Thoracic aorta (tissue), 2 donors: ENCODE results near the gene CTIF. TPM values are rescaled to one million over a fixed set of nuclear protein-coding genes. Genes with fewer than 3 reads are reported as not detected.

Experiments used
- ATAC-seq: fragments of 150-250 bp; one replicate; pipeline ENCODE4 v1.8.0; 2017; ENCODE audit warnings: low read depth; ENCODE audit not compliant: insufficient number of reproducible peaks, low FRiP score
- DNase-seq: peaks from one replicate; pipeline ENCODE4 v3.0.0-alpha.2; 2020; ENCODE audit warnings: low spot score
- H3K27ac ChIP-seq, 2 donors: fragments of 200-600 bp; sonication (generic); 1 replicate in 1 of 2; 2 replicates in 1 of 2; pipeline ENCODE4 v1.5.1; 2016; ENCODE audit warnings: mild to moderate bottlenecking in 2 of 2, moderate library complexity in 2 of 2
- H3K27me3 ChIP-seq: fragments of 200-600 bp; sonication (generic); replicated peaks from 2 replicates; pipeline ENCODE4 v1.6.0; 2016; ENCODE audit warnings: mild to moderate bottlenecking; ENCODE audit not compliant: insufficient read depth
- H3K36me3 ChIP-seq: fragments of 200-600 bp; sonication (generic); one replicate; pipeline ENCODE4 v1.5.1; 2016
- H3K4me1 ChIP-seq, 2 donors: fragments of 200-600 bp; sonication (generic); 1 replicate in 1 of 2; 2 replicates in 1 of 2; pipeline versions ENCODE4 v1.5.1 to v1.6.0; 2016; ENCODE audit warnings: low read depth in 2 of 2, mild to moderate bottlenecking in 1 of 2; ENCODE audit not compliant: control insufficient read depth in 1 of 2
- H3K4me3 ChIP-seq: fragments of 200-600 bp; sonication (generic); 2 replicates; pipeline ENCODE4 v1.5.1; 2016; ENCODE audit warnings: mild to moderate bottlenecking
- H3K9me3 ChIP-seq: fragments of 200-600 bp; sonication (generic); 2 replicates; pipeline ENCODE4 v1.5.1; 2016
- total RNA-seq, 2 donors: library from RNA; depleted of rRNA; stranded (reverse); fragments of >200 nt; gene quantifications; one replicate each; pipeline versions ENCODE4 v1.1.0 to v1.2.3, GENCODE V29; 2016
- TF ChIP-seq, protein P1 (sequence below): fragments of 200-600 bp; sonication (generic); IDR thresholded peaks from one replicate; pipeline ENCODE4 v1.5.1; 2019; ENCODE audit warnings: antibody characterized with exemption

Gene CTIF
- total RNA-seq, 2 donors from 2014 or later, result 63.3 to 125 TPM

DNA sequence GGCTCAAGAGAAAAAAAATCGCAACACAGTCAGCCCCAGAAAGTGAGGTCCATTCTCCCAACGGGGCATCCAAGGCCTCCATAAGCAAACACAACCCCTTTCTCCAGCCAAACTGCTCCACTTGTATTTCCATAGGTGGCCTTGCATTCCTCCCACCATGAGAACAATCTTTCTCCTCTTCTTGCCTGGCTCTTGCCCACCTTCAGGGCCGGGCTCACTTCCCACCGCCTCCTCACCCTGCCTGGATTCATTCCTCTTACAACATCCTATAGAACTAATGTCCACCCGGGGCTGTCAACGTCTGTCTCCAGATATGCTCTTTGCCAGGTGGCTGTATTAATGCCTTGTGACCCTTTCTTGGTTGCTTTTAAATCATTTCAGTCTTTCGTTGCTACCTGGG is 287.4 kb downstream of the CTIF start:
- ATAC-seq (no peak), DNase-seq (no peak)
- H3K9me3 ChIP-seq, result no peaks in the 10 kb centered on the region
- H3K4me3 ChIP-seq, result no peak overlapping the region
- TF ChIP-seq, protein P1, sequence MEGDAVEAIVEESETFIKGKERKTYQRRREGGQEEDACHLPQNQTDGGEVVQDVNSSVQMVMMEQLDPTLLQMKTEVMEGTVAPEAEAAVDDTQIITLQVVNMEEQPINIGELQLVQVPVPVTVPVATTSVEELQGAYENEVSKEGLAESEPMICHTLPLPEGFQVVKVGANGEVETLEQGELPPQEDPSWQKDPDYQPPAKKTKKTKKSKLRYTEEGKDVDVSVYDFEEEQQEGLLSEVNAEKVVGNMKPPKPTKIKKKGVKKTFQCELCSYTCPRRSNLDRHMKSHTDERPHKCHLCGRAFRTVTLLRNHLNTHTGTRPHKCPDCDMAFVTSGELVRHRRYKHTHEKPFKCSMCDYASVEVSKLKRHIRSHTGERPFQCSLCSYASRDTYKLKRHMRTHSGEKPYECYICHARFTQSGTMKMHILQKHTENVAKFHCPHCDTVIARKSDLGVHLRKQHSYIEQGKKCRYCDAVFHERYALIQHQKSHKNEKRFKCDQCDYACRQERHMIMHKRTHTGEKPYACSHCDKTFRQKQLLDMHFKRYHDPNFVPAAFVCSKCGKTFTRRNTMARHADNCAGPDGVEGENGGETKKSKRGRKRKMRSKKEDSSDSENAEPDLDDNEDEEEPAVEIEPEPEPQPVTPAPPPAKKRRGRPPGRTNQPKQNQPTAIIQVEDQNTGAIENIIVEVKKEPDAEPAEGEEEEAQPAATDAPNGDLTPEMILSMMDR, result no peak
- H3K36me3 ChIP-seq, result no peaks in the 10 kb centered on the region
- H3K27ac ChIP-seq, result peak overlapping the region; percentile 35 to 83
- peaks cover 49 to 77% of the 10 kb centered on the region in 2 donors for H3K4me1 ChIP-seq
- H3K27me3 ChIP-seq, result no peaks in the 10 kb centered on the region

DNA sequence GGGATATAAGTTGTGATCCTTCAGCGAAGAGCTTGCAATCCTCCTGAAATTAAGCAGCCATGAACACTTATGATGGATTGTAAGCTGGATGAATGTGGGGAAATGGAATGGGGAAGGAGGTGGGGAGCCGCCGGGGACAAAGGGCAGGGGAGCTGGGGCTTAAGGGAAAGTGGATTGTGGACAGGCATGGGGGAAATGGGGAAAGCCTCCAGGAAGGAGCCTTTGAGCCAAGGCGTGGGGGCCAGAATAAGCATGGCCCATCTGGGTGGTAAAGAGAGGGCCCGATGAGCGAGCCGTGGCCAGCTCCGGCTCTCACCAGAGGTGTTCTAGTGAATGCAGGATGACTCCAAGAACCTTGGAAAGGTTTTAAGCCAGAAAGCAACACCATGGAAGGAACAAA is 288.0 kb downstream of the CTIF start:
- peaks cover 50 to 74% of the 10 kb centered on the region in 2 donors for H3K4me1 ChIP-seq
- H3K27me3 ChIP-seq, result no peaks in the 10 kb centered on the region
- no peaks in the 10 kb centered on the region for H3K36me3 ChIP-seq
- no peak for DNase-seq
- peak overlapping the region; percentile 58 for H3K4me3 ChIP-seq
- no peak for ATAC-seq
- TF ChIP-seq, protein P1, result no peak
- no peaks in the 10 kb centered on the region for H3K9me3 ChIP-seq
- H3K27ac ChIP-seq, result peak overlapping the region; percentile 82 to 83

DNA sequence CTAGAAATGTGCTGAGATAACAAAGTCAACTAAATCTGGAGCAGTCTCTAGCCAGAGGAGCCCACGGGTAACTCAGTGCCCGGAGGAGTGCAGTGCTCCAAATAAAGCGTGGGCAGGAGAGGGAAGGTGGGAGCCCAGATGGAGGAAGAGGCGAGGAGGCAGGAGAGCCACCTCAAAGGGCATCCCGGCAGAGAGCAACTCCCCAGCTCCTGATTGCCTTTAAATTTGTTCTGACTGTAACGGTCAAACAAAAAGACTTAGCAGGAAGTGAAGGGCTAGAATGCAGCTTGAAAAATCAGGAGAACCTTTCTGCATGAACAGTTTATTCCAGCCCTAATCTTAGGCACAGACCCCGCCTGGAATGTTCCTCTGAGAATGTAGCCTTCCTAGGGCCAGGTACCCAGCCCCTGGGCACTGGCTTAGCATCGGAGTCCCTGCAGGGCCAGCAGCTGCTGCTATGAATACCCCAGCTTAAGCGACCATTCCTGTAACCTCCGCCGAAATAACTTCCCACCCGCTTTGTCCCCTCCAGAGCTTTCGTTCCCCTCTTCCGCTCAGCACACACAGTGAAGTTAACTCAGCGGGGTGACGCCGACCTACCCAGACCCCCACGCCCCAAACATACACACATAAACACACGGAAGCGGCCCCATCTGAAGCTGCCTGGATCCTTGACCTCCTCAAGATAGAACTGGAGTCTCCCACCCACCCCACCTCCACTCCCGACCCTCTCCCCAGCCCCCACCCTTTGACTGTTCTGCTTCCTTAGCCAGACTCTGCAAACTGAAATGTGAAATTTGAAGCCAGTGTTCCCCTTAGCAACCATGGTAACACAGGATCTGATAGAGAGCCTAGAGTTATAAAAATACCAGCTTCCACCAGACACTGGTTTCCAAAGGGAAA is 288.7 kb downstream of the CTIF start:
- Histone ChIP-seq H3K4me1 (peaks cover 58 to 81% of the 10 kb centered on the region in 2 donors), H3K9me3 (no peaks in the 10 kb centered on the region), H3K27ac (peak overlapping the region; percentile 82 to 83), H3K36me3 (no peaks in the 10 kb centered on the region), H3K4me3 (peak overlapping the region; percentile 58), H3K27me3 (no peaks in the 10 kb centered on the region)
- no peak for DNase-seq
- TF ChIP-seq, protein P1, result no peak
- ATAC-seq, result peak; percentile 42

DNA sequence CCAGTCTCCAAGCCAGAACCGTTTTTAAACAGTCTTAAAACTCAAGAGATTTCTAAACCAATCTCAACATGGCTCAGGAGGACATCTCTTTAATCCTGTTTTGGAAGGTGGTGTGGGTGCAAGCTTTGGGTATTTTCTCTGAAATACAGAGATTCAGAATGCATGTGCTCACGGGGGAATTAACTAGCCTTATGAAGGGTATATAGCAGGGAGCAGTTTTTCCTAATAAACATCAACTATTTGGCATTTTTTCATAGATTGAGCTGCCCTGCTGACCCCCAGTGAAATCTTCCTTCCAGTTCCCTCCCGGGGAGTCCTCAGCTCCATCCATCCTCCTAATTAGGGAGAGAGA is 289.3 kb downstream of the CTIF start:
- Histone ChIP-seq H3K36me3 (no peaks in the 10 kb centered on the region), H3K27me3 (no peaks in the 10 kb centered on the region), H3K4me1 (peaks cover 64 to 87% of the 10 kb centered on the region in 2 donors), H3K9me3 (no peaks in the 10 kb centered on the region), H3K27ac (peak overlapping the region; percentile 82 to 83), H3K4me3 (peak overlapping the region; percentile 58)
- TF ChIP-seq, protein P1, result no peak
- ATAC-seq (no peak), DNase-seq (no peak)

DNA sequence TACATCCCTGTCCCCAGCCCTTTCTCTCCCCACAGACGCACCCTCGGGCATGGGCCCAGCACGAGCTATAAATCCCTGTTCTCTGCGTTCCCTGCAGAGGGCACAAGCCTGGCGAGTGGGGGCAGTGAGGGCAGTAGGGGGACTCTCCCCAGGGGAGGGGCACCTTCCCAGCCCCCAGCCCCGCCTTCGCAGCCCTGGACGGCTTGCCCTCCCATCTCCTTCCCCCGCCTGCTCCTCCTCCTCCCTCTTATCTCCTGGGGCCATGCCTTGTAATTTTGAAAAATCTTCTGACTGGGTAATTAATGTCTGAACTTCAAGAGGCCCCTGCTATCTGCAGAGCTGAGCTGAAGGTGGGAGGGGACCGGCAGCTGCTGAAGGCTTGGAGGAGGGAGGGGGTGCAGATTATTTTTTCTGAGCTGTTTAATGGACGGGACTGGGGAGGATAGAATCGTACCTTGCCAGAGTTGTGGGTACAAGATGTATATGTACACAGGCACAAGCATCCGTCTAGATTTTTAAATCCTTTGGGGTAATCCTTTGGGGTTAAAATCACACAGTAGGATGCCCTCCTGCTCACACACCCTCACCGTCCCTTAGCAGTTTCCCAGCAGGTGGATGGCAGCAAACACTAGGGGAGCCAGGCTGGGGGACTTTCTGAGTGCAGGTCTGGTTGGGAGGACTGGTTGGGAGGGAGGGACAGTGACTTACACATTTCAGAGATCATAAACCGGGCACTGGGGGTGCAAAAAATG is 290.0 kb downstream of the CTIF start:
- no peak for ATAC-seq
- TF ChIP-seq, protein P1, result peak; percentile 11
- peak overlapping the region; percentile 58 for H3K4me3 ChIP-seq
- H3K36me3 ChIP-seq, result no peaks in the 10 kb centered on the region
- no peaks in the 10 kb centered on the region for H3K27me3 ChIP-seq
- H3K4me1 ChIP-seq, result peaks cover 71 to 94% of the 10 kb centered on the region in 2 donors
- peak overlapping the region; percentile 82 to 83 for H3K27ac ChIP-seq
- no peak for DNase-seq
- H3K9me3 ChIP-seq, result no peaks in the 10 kb centered on the region
